ENCODE measurements around the gene RNF220. TPM values are rescaled to one million over a fixed set of nuclear protein-coding genes. Genes with fewer than 3 reads are reported as not detected.
"Not testable (repeated sequence)": the region's sequence is repeated elsewhere in the genome, so short reads cannot be mapped to it uniquely, and the experiment has no call there.

Gene RNF220
- total RNA-seq, 2 donors from 2014 or later: 121 to 125 TPM

DNA sequence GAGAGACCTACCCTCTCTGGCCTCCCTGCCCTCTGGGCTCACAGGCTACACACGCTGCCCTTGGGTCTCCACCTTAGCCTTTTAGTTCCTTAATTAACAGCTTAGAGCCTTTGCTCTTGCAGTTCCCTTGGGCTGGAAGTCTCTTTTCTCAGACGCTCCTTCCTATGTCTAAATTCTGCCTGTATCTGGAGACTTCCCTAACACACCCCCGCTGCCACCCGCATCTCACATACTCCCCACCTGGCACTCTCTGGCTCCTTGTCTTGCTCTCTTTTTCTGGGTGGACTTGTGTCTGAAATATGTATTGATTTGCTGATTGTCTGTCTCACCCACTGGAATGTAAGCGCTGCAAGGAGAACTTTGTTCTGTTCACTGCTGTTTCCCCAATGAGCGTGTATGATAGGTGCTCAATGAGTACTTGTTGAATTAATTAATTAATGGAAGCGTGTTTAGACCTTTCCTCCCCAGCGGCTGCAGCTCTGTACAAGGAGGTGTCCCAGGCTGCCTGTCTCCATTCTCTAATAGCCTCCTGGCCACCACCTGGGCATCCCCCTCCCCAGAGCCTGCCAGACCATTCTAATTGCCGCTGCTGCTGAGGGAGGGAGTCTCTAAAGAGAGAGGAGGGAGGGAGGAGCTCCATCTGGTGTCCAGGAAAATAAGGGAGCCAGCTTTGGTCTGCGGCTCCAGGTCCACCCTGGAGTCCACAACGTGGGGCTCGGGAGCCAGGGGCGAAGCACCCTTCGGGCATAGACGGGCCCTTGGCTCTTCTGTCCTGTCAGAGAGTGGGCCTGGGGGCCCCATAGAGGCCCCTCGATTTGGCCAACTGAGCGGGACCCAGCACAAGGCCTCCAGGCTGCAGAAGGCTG is 95.4 kb downstream of the RNF220 start:
- H3K4me3 ChIP-seq: no peak overlapping the region
- TF ChIP-seq, protein P1, sequence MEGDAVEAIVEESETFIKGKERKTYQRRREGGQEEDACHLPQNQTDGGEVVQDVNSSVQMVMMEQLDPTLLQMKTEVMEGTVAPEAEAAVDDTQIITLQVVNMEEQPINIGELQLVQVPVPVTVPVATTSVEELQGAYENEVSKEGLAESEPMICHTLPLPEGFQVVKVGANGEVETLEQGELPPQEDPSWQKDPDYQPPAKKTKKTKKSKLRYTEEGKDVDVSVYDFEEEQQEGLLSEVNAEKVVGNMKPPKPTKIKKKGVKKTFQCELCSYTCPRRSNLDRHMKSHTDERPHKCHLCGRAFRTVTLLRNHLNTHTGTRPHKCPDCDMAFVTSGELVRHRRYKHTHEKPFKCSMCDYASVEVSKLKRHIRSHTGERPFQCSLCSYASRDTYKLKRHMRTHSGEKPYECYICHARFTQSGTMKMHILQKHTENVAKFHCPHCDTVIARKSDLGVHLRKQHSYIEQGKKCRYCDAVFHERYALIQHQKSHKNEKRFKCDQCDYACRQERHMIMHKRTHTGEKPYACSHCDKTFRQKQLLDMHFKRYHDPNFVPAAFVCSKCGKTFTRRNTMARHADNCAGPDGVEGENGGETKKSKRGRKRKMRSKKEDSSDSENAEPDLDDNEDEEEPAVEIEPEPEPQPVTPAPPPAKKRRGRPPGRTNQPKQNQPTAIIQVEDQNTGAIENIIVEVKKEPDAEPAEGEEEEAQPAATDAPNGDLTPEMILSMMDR (IDR thresholded peaks at IDR 0.05): no peak
- no peak for DNase-seq (ENCODE audit: low spot score)

DNA sequence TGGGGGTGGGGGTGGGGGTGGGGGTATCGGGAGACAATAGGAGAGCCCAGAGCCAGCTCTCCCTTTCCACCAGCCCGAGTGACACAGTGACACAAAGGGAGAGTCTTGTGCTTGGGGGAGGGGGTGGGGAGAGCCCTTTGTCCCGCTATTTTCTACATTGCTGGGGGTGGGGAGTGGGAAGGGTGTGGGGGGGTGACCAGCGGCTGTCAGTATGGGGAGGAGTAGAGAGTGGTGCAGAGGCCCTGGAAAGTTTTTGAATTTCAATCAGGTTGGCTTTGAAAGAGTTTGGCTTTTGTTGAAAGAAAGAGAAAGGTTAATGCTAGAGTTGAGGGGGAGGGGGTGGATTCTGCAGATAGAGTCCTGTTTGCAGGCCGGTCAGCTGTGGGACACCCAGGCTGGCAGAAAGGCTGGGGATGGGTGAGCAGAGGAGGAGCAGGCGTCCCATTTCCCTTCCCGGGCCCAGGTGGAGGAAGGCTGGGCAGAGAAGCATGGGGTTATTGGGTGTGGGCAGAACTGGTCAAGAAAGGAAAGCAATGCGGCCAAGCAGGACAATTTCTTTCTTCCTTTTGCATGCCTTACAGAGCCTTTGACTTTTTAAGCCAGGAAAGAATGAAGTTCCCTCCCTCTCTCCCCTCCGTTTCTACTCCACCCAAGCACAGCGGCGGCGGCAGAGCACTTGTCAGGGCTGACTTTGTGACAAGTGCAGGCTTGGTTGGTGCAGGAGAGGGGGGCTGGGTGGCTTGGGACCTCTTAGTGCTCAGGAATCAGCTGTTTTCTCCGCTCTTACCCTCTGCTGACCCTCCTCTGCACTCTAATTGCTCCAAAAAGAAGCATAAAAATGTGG is 96.2 kb downstream of the RNF220 start:
- no peak overlapping the region for H3K27ac ChIP-seq
- no peaks in the 10 kb centered on the region for H3K36me3 ChIP-seq
- TF ChIP-seq, protein P1 (IDR thresholded peaks at IDR 0.05): no peak
- DNase-seq (ENCODE audit: low spot score) (no peak), ATAC-seq (ENCODE audit: insufficient number of reproducible peaks, low FRiP score, low read depth) (no peak)
- peaks cover 4 to 8% of the 10 kb centered on the region in 2 donors for H3K4me1 ChIP-seq (ENCODE audit: control insufficient read depth in 1 of 2, low read depth in 2 of 2)
- H3K4me3 ChIP-seq: peak overlapping the region; percentile 29
- H3K9me3 ChIP-seq: no peaks in the 10 kb centered on the region
- no peaks in the 10 kb centered on the region for H3K27me3 ChIP-seq (replicated peaks; ENCODE audit: insufficient read depth)

More for the DNA sequence above, 95.4 kb downstream of the RNF220 start:
- no peak for ATAC-seq (ENCODE audit: insufficient number of reproducible peaks, low FRiP score, low read depth)
- Histone ChIP-seq H3K4me1 (ENCODE audit: control insufficient read depth in 1 of 2, low read depth in 2 of 2) (peaks cover 4 to 8% of the 10 kb centered on the region in 2 donors), H3K27ac (no peak overlapping the region), H3K27me3 (replicated peaks; ENCODE audit: insufficient read depth) (no peaks in the 10 kb centered on the region), H3K36me3 (no peaks in the 10 kb centered on the region), H3K9me3 (no peaks in the 10 kb centered on the region)

DNA sequence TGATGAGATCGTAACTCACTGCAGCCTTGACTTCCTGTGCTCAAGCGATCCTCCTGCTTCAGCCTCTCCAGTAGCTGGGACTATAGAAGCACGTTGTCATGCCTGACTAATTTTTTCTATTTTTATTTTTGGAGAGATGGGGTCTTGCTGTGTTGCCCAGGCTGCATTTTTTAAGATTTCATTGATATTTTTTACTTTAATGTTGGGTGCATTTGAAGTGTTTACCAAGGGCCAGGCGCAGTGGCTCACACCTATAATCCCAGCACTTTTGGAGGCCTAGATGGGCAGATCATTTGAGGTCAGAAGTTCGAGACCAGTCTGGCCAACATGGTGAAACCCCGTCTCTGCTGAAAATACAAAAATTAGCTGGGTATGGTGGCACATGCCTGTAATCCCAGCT is 97.8 kb downstream of the RNF220 start:
- not testable (repeated sequence) for H3K36me3 ChIP-seq; H3K4me1 ChIP-seq (ENCODE audit: control insufficient read depth in 1 of 2, low read depth in 2 of 2); H3K4me3 ChIP-seq; DNase-seq (ENCODE audit: low spot score); H3K27me3 ChIP-seq (replicated peaks; ENCODE audit: insufficient read depth); H3K27ac ChIP-seq; H3K9me3 ChIP-seq; ATAC-seq (ENCODE audit: insufficient number of reproducible peaks, low FRiP score, low read depth)

DNA sequence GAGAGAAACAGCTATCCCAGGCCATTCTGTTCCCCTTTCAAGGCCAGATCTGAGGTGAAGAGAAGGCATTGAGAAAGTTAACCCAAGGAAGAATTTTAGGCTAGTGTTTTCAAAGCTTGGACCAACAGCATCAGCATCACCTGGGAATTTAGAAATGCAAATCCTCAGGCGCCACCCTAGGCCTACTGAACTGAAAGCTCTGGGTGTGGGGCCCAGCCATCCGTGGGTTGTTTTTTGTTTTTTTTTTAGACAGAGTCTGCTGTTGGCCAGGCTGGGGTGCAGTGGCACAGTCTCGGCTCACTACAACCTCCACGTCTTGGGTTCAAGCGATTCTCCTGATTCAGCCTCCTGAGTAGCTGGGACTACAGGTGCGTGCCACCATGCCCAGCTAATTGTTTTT is 98.6 kb downstream of the RNF220 start:
- peaks cover 4 to 8% of the 10 kb centered on the region in 2 donors for H3K4me1 ChIP-seq (ENCODE audit: control insufficient read depth in 1 of 2, low read depth in 2 of 2)
- no peaks in the 10 kb centered on the region for H3K27me3 ChIP-seq (replicated peaks; ENCODE audit: insufficient read depth)
- H3K9me3 ChIP-seq: no peaks in the 10 kb centered on the region
- no peak overlapping the region for H3K27ac ChIP-seq
- TF ChIP-seq, protein P1 (IDR thresholded peaks at IDR 0.05): no peak
- DNase-seq (ENCODE audit: low spot score) (no peak), ATAC-seq (ENCODE audit: insufficient number of reproducible peaks, low FRiP score, low read depth) (no peak)
- H3K4me3 ChIP-seq: no peak overlapping the region
- no peaks in the 10 kb centered on the region for H3K36me3 ChIP-seq

DNA sequence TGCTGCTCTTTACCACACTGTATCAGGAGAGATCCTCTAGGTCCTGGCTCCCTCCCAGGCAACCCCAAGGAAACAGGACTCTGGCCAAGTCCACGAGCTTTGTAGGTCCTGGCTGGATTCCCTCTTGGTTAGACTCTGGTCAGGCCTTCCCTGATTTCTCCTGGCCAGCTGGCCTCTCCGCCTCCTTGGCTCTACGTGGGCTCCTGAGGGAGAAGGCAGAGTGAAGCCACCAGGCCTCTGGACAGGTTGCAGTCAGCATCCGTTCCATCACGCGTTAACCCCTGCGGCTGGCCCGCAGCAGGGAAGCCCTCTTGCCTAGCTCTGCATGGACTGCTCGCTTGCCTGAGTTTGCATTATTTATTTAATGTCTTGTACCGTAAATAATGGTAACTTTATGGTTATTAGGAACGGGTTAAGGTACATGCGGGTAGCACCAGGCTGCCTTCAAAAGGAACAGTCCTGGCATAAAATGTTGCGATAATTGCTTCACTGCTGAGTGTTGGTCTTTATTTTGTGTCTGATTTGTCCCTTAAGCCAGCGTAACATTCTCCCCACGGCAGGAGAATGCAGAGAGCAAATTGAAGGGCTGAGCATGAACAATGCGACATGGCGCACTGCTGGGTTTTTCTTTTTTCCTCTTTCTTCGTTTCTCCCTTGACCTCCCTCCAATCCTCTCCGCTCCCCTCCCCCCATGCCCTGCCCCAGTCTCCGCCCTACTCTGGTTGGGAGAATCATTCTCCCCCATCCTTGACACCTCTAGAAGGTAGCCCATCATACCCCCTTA is 100.3 kb downstream of the RNF220 start:
- ATAC-seq (ENCODE audit: insufficient number of reproducible peaks, low FRiP score, low read depth) (no peak), DNase-seq (ENCODE audit: low spot score) (no peak)
- Histone ChIP-seq H3K27me3 (replicated peaks; ENCODE audit: insufficient read depth) (no peaks in the 10 kb centered on the region), H3K36me3 (no peaks in the 10 kb centered on the region), H3K4me1 (ENCODE audit: control insufficient read depth in 1 of 2, low read depth in 2 of 2) (peaks cover 4 to 8% of the 10 kb centered on the region in 2 donors), H3K4me3 (no peak overlapping the region), H3K27ac (no peak overlapping the region), H3K9me3 (no peaks in the 10 kb centered on the region)
- TF ChIP-seq, protein P1 (IDR thresholded peaks at IDR 0.05): no peak

Data from thoracic aorta (tissue), 2 donors.